Muscle of leg (tissue), 11 donors: ENCODE data around the gene PPP2R5C. TPM values are rescaled to one million over a fixed set of nuclear protein-coding genes. Genes with fewer than 3 reads are reported as not detected.

Experiments
- DNase-seq: peaks from one replicate; pipeline ENCODE4 v3.0.0; 2013
- H3K27ac ChIP-seq: one replicate; pipeline ENCODE4 v1.5.1; 2013; ENCODE audit warnings: mild to moderate bottlenecking, low read length, control low read depth
- H3K27me3 ChIP-seq: one replicate; pipeline ENCODE4 v1.6.1; 2013; ENCODE audit warnings: low read length; ENCODE audit not compliant: control insufficient read depth, insufficient read depth
- H3K36me3 ChIP-seq: one replicate; pipeline ENCODE4 v1.6.1; 2013; ENCODE audit warnings: low read length; ENCODE audit not compliant: control insufficient read depth, insufficient read depth
- H3K4me1 ChIP-seq: one replicate; pipeline ENCODE4 v1.6.1; 2013; ENCODE audit warnings: low read length; ENCODE audit not compliant: control insufficient read depth, insufficient read depth
- H3K4me3 ChIP-seq: one replicate; pipeline ENCODE4 v1.5.1; 2013; ENCODE audit warnings: low read length, control low read depth
- H3K9me3 ChIP-seq: replicated peaks from 2 replicates; pipeline ENCODE4 v1.6.1; 2013; ENCODE audit warnings: low read depth, low read length; ENCODE audit not compliant: control insufficient read depth
- WGBS: methylation state at CpG from one replicate; pipeline ENCODE4 v1.1.5; 2013; ENCODE audit warnings: missing lambda C conversion rate; ENCODE audit not compliant: insufficient coverage; 5-methylcytosine and 5-hydroxymethylcytosine counted together
- polyA plus RNA-seq, 8 donors: library from polyadenylated mRNA; unstranded; fragments of 120-200 nt; gene quantifications; one replicate each; pipeline versions ENCODE4 v1.2.1 to v1.2.3, GENCODE V29; 2013; ENCODE audit warnings: inconsistent platforms in 1 of 8, low replicate concordance in 1 of 8; ENCODE audit not compliant: insufficient read length in 8 of 8, insufficient read depth in 1 of 8
- total RNA-seq: library from RNA; stranded (reverse); fragments of 120-200 nt; gene quantifications from one replicate; pipeline ENCODE4 v1.2.4, GENCODE V29; 2013

PPP2R5C gene
- total and polyA plus RNA-seq, 9 donors = 56.9 to 79.7 (median 65.9) TPM

- DNase-seq = no peak
- Histone ChIP-seq H3K36me3 (peaks cover 59% of the 10 kb centered on the region), H3K4me3 (no peak overlapping the region), H3K27ac (no peak overlapping the region), H3K9me3 (no peaks in the 10 kb centered on the region), H3K27me3 (no peaks in the 10 kb centered on the region), H3K4me1 (no peaks in the 10 kb centered on the region)
- 63% methylated on average over 3 of the region's 12 CpGs for WGBS
These were observed 133.0 kb downstream of the PPP2R5C start for GRCh38 chr14:101894365-101895081.

GRCh38 chr14:101895256-101895655, 133.7 kb downstream of the PPP2R5C start:
- H3K4me3 ChIP-seq = no peak overlapping the region
- H3K9me3 ChIP-seq = no peaks in the 10 kb centered on the region
- no peak for DNase-seq
- peaks cover 59% of the 10 kb centered on the region for H3K36me3 ChIP-seq
- H3K27me3 ChIP-seq = no peaks in the 10 kb centered on the region
- no peak overlapping the region for H3K27ac ChIP-seq
- 82% methylated on average over 3 of the region's 9 CpGs for WGBS
- no peaks in the 10 kb centered on the region for H3K4me1 ChIP-seq

GRCh38 chr14:101897326-101897725, 135.8 kb downstream of the PPP2R5C start:
- 96% methylated on average over 9 of the region's 9 CpGs for WGBS
- Histone ChIP-seq H3K36me3 (peaks cover 69% of the 10 kb centered on the region), H3K27me3 (no peaks in the 10 kb centered on the region), H3K4me3 (no peak overlapping the region), H3K4me1 (no peaks in the 10 kb centered on the region), H3K27ac (no peak overlapping the region), H3K9me3 (no peaks in the 10 kb centered on the region)
- DNase-seq = no peak

GRCh38 chr14:101898416-101898815, 136.9 kb downstream of the PPP2R5C start:
- no peak overlapping the region for H3K27ac ChIP-seq
- no peak overlapping the region for H3K4me3 ChIP-seq
- 100% methylated on average over 3 of the region's 8 CpGs for WGBS
- peaks cover 74% of the 10 kb centered on the region for H3K36me3 ChIP-seq
- H3K9me3 ChIP-seq = no peaks in the 10 kb centered on the region
- no peaks in the 10 kb centered on the region for H3K4me1 ChIP-seq
- no peak for DNase-seq
- no peaks in the 10 kb centered on the region for H3K27me3 ChIP-seq

- Histone ChIP-seq H3K36me3 (peaks cover 76% of the 10 kb centered on the region), H3K27me3 (no peaks in the 10 kb centered on the region), H3K27ac (no peak overlapping the region), H3K9me3 (no peaks in the 10 kb centered on the region), H3K4me1 (no peaks in the 10 kb centered on the region), H3K4me3 (no peak overlapping the region)
- DNase-seq = no peak
- 100% methylated on average over 3 of the region's 11 CpGs for WGBS
These were observed 137.8 kb downstream of the PPP2R5C start for GRCh38 chr14:101899263-101899662.

- Histone ChIP-seq H3K27me3 (no peaks in the 10 kb centered on the region), H3K27ac (no peak overlapping the region), H3K36me3 (peaks cover 79% of the 10 kb centered on the region), H3K4me1 (no peaks in the 10 kb centered on the region), H3K9me3 (no peaks in the 10 kb centered on the region), H3K4me3 (no peak overlapping the region)
- no peak for DNase-seq
- WGBS = 93% methylated on average over 8 of the region's 10 CpGs
These were observed 138.7 kb downstream of the PPP2R5C start for GRCh38 chr14:101900253-101900652.

GRCh38 chr14:101903111-101903561, 141.6 kb downstream of the PPP2R5C start:
- 90% methylated on average over 13 of the region's 13 CpGs for WGBS
- DNase-seq = no peak
- no peaks in the 10 kb centered on the region for H3K9me3 ChIP-seq
- no peak overlapping the region for H3K4me3 ChIP-seq
- H3K36me3 ChIP-seq = peaks cover 85% of the 10 kb centered on the region
- H3K4me1 ChIP-seq = no peaks in the 10 kb centered on the region
- no peaks in the 10 kb centered on the region for H3K27me3 ChIP-seq
- no peak overlapping the region for H3K27ac ChIP-seq

- H3K4me3 ChIP-seq = no peak overlapping the region
- 77% methylated on average over 7 of the region's 9 CpGs for WGBS
- H3K36me3 ChIP-seq = peaks cover 75% of the 10 kb centered on the region
- H3K27ac ChIP-seq = no peak overlapping the region
- no peaks in the 10 kb centered on the region for H3K9me3 ChIP-seq
- DNase-seq = no peak
- no peaks in the 10 kb centered on the region for H3K4me1 ChIP-seq
- H3K27me3 ChIP-seq = no peaks in the 10 kb centered on the region
These were observed 144.1 kb downstream of the PPP2R5C start for GRCh38 chr14:101905614-101906013.

GRCh38 chr14:101906645-101907044, 145.1 kb downstream of the PPP2R5C start:
- Histone ChIP-seq H3K4me1 (no peaks in the 10 kb centered on the region), H3K27ac (no peak overlapping the region), H3K27me3 (no peaks in the 10 kb centered on the region), H3K36me3 (peaks cover 67% of the 10 kb centered on the region), H3K9me3 (no peaks in the 10 kb centered on the region), H3K4me3 (no peak overlapping the region)
- DNase-seq = no peak
- WGBS = 67% methylated on average over 1 of the region's 7 CpGs

- no peak for DNase-seq
- Histone ChIP-seq H3K27me3 (no peaks in the 10 kb centered on the region), H3K4me1 (no peaks in the 10 kb centered on the region), H3K9me3 (no peaks in the 10 kb centered on the region), H3K27ac (no peak overlapping the region), H3K4me3 (no peak overlapping the region), H3K36me3 (peaks cover 59% of the 10 kb centered on the region)
- 96% methylated on average over 16 of the region's 16 CpGs for WGBS
These were observed 146.1 kb downstream of the PPP2R5C start for GRCh38 chr14:101907619-101908018.
